ENCODE data around the gene USP48.
A peak's percentile ranks its signal among the peaks of the same experiment; 100 is the strongest.

USP48 gene

DNA sequence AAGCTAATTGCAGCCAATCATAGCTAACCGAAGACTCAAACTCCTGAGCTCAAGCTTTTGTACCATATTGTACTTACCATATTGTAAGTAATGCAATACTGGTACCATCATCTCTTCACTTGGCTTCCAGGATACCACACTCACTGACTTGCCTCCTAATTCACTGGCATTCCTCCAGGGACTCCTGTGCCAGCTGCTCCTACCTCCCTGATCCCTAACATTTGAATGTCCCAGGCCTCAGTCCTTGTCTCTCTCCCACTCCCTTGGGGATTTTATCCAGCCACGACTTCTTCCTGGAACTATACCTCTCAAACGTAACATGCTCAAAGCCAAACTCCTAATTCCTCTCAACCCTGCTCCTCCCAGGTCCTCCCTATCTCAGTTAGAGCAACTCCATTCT is 33.8 kb downstream of the USP48 start:
- no peak for TF ChIP-seq CTCF (IDR thresholded peaks at IDR 0.05; ENCODE audit: insufficient read depth, low read depth, low read length, missing control alignments)
- DNase-seq (ENCODE audit: low read depth), result no peak
- no peak overlapping the region for H3K4me3 ChIP-seq (ENCODE audit: low read depth, low read length)

DNA sequence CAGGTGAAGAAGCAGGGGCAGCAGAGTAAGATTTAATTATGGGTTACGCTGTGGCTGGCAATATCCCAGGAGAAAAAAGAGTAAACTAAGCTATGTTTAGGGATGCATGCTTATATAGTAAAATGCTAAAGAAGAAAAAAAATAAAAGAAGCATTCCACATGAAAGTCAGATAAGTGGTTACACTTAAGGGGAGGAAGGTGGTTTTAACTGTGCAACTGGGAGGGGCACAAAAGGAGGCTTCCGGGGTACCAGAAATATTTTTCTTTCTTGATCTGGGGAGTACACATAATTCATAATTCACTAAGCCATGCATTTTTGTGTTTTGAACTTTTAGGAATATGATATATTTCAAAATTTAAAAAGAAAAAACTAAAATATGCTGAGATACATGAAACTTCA is 39.5 kb downstream of the USP48 start:
- no peak overlapping the region for H3K4me3 ChIP-seq (ENCODE audit: low read depth, low read length)
- DNase-seq (ENCODE audit: low read depth), result no peak
- no peak for TF ChIP-seq CTCF (IDR thresholded peaks at IDR 0.05; ENCODE audit: insufficient read depth, low read depth, low read length, missing control alignments)

- no peak overlapping the region for H3K4me3 ChIP-seq (ENCODE audit: low read depth, low read length)
- no peak for TF ChIP-seq CTCF (IDR thresholded peaks at IDR 0.05; ENCODE audit: insufficient read depth, low read depth, low read length, missing control alignments)
- peak; percentile 40 for DNase-seq (ENCODE audit: low read depth)
Observed at GRCh38 chr1:21742578-21742977, 40.4 kb downstream of the USP48 start.

DNA sequence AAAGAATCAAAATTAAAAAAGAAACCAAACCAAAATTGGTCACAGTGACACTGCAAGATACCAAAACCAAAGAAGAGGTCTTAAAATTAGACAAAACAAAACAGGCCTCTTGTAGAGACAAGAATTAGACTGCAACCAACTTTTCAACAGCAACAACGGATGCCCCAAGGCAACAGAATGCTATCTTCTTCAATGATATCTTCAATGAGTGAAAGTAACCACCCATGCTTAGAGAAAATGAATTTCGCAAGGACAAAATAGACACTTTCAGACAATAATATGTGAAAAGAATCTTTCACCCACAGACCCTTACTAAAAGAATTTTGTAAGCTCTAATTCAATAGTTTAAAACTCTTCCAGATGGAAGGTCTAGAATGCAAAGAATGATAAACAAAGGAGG is 41.7 kb downstream of the USP48 start:
- H3K4me3 ChIP-seq (ENCODE audit: low read depth, low read length), result no peak overlapping the region
- TF ChIP-seq CTCF (IDR thresholded peaks at IDR 0.05; ENCODE audit: insufficient read depth, low read depth, low read length, missing control alignments), result no peak
- DNase-seq (ENCODE audit: low read depth), result no peak

GRCh38 chr1:21736876-21737275 is 46.1 kb downstream of the USP48 start:
- DNase-seq (ENCODE audit: low read depth), result no peak
- TF ChIP-seq CTCF (IDR thresholded peaks at IDR 0.05; ENCODE audit: insufficient read depth, low read depth, low read length, missing control alignments), result no peak
- H3K4me3 ChIP-seq (ENCODE audit: low read depth, low read length), result no peak overlapping the region

DNA sequence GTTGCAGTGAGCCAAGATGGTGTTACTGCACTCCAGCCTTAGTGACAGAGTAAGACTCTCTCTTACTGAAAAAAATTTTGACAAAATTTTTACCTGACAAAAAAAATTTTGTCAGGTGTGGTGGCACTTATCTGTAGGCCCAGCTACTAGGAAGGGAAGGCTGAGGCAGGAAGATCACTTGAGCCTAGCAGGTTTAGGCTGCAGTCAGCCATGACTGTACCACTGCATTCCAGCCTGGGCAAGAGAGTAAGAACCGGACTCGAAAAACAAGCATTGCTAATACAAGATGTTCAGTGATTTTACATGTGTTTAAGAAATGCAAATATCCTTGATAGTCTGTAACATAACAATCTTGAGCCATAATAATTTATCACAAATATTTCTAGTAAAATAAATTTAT is 46.9 kb downstream of the USP48 start:
- H3K4me3 ChIP-seq (ENCODE audit: low read depth, low read length), result no peak overlapping the region
- no peak for TF ChIP-seq CTCF (IDR thresholded peaks at IDR 0.05; ENCODE audit: insufficient read depth, low read depth, low read length, missing control alignments)
- DNase-seq (ENCODE audit: low read depth), result no peak

DNA sequence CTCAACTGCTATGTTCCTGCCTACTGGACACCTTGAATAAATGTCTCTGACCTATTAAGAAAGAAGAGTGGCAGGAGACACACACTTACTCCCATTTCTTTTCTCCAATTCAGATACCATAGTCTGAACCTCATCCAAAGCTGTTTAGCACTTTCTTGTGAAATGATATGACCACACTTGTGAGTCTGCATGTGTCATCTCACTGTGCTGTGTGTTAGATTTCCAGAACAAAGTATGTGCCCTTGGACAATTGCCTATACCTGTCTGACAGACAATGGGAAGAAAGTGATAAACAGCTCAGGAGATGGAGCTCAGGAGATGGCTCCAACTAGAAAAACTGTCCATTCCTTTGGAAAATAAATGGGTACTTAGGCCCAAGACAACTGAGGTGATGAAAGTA is 48.4 kb downstream of the USP48 start:
- TF ChIP-seq CTCF (IDR thresholded peaks at IDR 0.05; ENCODE audit: insufficient read depth, low read depth, low read length, missing control alignments), result no peak

More for the DNA sequence above, 48.4 kb downstream of the USP48 start:
- no peak overlapping the region for H3K4me3 ChIP-seq (ENCODE audit: low read depth, low read length)
- no peak for DNase-seq (ENCODE audit: low read depth)
